HL-60 (cell line): Measurements from ENCODE around the gene GP9.

ENCODE experiments used
- DNase-seq, 2 experiments: peaks; one replicate each; pipeline ENCODE4 v3.0.0-alpha.2; 2010 to 2020; ENCODE audit warnings: low read depth in 1 of 2, low spot score in 1 of 2
- H3K27ac ChIP-seq: fragments of 250-450 bp; sonication (Bioruptor Pico); replicated peaks from 2 replicates; pipeline ENCODE4 v1.5.1; 2020; ENCODE audit warnings: mild to moderate bottlenecking, moderate library complexity
- H3K27me3 ChIP-seq: fragments of 250-450 bp; sonication (Bioruptor Pico); 2 replicates; pipeline ENCODE4 v1.5.1; 2021; ENCODE audit warnings: mild to moderate bottlenecking, moderate library complexity; ENCODE audit not compliant: insufficient read depth, poor library complexity, severe bottlenecking
- H3K4me3 ChIP-seq: replicated peaks from 2 replicates; pipeline ENCODE4 v1.5.1; 2011; ENCODE audit warnings: mild to moderate bottlenecking, control low read depth, low read length; ENCODE audit not compliant: insufficient read depth
- CTCF ChIP-seq: IDR thresholded peaks from one replicate; pipeline ENCODE4 v1.5.1; 2011; ENCODE audit warnings: low read length, control low read depth, inconsistent platforms; ENCODE audit not compliant: insufficient read depth
- GABPA ChIP-seq: IDR thresholded peaks from 2 replicates; pipeline ENCODE4 v1.6.1; 2012; ENCODE audit warnings: low read depth
- POLR2AphosphoS5 ChIP-seq: IDR thresholded peaks from 2 replicates; pipeline ENCODE4 v1.6.1; 2012; ENCODE audit warnings: low read depth
- REST ChIP-seq: IDR thresholded peaks from 2 replicates; pipeline ENCODE4 v1.6.1; 2012; ENCODE audit warnings: low read depth; ENCODE audit not compliant: insufficient replicate concordance
- SPI1 ChIP-seq: IDR thresholded peaks from 2 replicates; pipeline ENCODE4 v1.6.1; 2012; ENCODE audit warnings: low read depth, mild to moderate bottlenecking, borderline replicate concordance

GP9 gene

GRCh38 chr3:129019266-129019665 is 41.3 kb upstream of the GP9 start:
- no peak for TF ChIP-seq REST
- TF ChIP-seq GABPA: no peak

GRCh38 chr3:129020691-129021090 is 39.9 kb upstream of the GP9 start:
- no peak for TF ChIP-seq SPI1
- TF ChIP-seq POLR2AphosphoS5: no peak
- TF ChIP-seq GABPA: no peak
- TF ChIP-seq REST: no peak
- no peak for TF ChIP-seq CTCF
- DNase-seq: no peak
- Histone ChIP-seq H3K4me3 (no peak overlapping the region), H3K27ac (no peak overlapping the region), H3K27me3 (no peaks in the 10 kb centered on the region)

More at GRCh38 chr3:129019266-129019665, 41.3 kb upstream of the GP9 start:
- no peak overlapping the region for H3K27ac ChIP-seq
- DNase-seq: no peak
- no peak overlapping the region for H3K4me3 ChIP-seq
- H3K27me3 ChIP-seq: no peaks in the 10 kb centered on the region

GRCh38 chr3:129021140-129021551 is 39.4 kb upstream of the GP9 start:
- no peak for DNase-seq
- Histone ChIP-seq H3K27ac (no peak overlapping the region), H3K4me3 (no peak overlapping the region), H3K27me3 (no peaks in the 10 kb centered on the region)
- TF ChIP-seq REST (no peak), SPI1 (no peak), POLR2AphosphoS5 (no peak), GABPA (no peak), CTCF (no peak)
